Astrocyte (in vitro differentiated cells and primary cell): Measurements from ENCODE around the gene TLR1. TPM values are rescaled to one million over a fixed set of nuclear protein-coding genes. Genes with fewer than 3 reads are reported as not detected.

Source experiments
- DNase-seq: peaks from one replicate; pipeline ENCODE4 v3.0.0-alpha.2; 2010; ENCODE audit warnings: low read depth
- FAIRE-seq: peaks from 2 replicates; lab custom pipeline; 2011; peaks lifted over from hg19 to GRCh38; lab: Jason Lieb, UNC
- H2AFZ ChIP-seq: 2 replicates; pipeline ENCODE4 v1.6.0; 2012; ENCODE audit warnings: low read depth, low read length, inconsistent platforms
- H3K27ac ChIP-seq: 2 replicates; pipeline ENCODE4 v1.5.1; 2011; ENCODE audit warnings: low read depth, low read length, inconsistent platforms
- H3K27me3 ChIP-seq: 2 replicates; pipeline ENCODE4 v1.6.0; 2011; ENCODE audit warnings: low read length, inconsistent platforms; ENCODE audit not compliant: insufficient read depth
- H3K36me3 ChIP-seq: 2 replicates; pipeline ENCODE4 v1.5.1; 2011; ENCODE audit warnings: low read length, inconsistent platforms; ENCODE audit not compliant: insufficient read depth
- H3K4me1 ChIP-seq: 2 replicates; pipeline ENCODE4 v1.5.1; 2011; ENCODE audit warnings: low read length, inconsistent platforms; ENCODE audit not compliant: insufficient read depth
- H3K4me2 ChIP-seq: 2 replicates; pipeline ENCODE4 v1.6.0; 2012; ENCODE audit warnings: low read length, inconsistent platforms
- H3K4me3 ChIP-seq: 2 replicates; pipeline ENCODE4 v1.5.1; 2011; ENCODE audit warnings: low read depth, mild to moderate bottlenecking, low read length, inconsistent platforms; ENCODE audit not compliant: insufficient read depth
- H3K79me2 ChIP-seq: 2 replicates; pipeline ENCODE4 v1.6.0; 2012; ENCODE audit warnings: mild to moderate bottlenecking, low read length, inconsistent platforms; ENCODE audit not compliant: insufficient read depth
- H3K9ac ChIP-seq: 2 replicates; pipeline ENCODE4 v1.6.0; 2012; ENCODE audit warnings: mild to moderate bottlenecking, low read length, inconsistent platforms
- H3K9me3 ChIP-seq: 2 replicates; pipeline ENCODE4 v1.5.1; 2012; ENCODE audit warnings: low read depth, mild to moderate bottlenecking, low read length, inconsistent platforms; ENCODE audit not compliant: insufficient read depth
- H4K20me1 ChIP-seq: 2 replicates; pipeline ENCODE4 v1.6.0; 2012; ENCODE audit warnings: low read length, inconsistent platforms; ENCODE audit not compliant: insufficient read depth
- H3K27ac Mint-ChIP-seq: one replicate; pipeline ENCODE4 v1.8.0; 2021; ENCODE audit warnings: mild to moderate bottlenecking, mixed read lengths; ENCODE audit not compliant: unreplicated experiment
- H3K27me3 Mint-ChIP-seq: one replicate; pipeline ENCODE4 v1.8.0; 2021; ENCODE audit warnings: low read depth, mixed read lengths; ENCODE audit not compliant: unreplicated experiment
- H3K36me3 Mint-ChIP-seq: one replicate; pipeline ENCODE4 v1.8.0; 2021; ENCODE audit warnings: low read depth, mixed read lengths; ENCODE audit not compliant: unreplicated experiment
- H3K4me1 Mint-ChIP-seq: one replicate; pipeline ENCODE4 v1.8.0; 2021; ENCODE audit warnings: low read depth, mixed read lengths; ENCODE audit not compliant: unreplicated experiment
- H3K4me3 Mint-ChIP-seq: one replicate; pipeline ENCODE4 v1.8.0; 2021; ENCODE audit warnings: mild to moderate bottlenecking, moderate library complexity, mixed read lengths; ENCODE audit not compliant: unreplicated experiment
- H3K9me3 Mint-ChIP-seq: one replicate; pipeline ENCODE4 v1.8.0; 2021; ENCODE audit warnings: mild to moderate bottlenecking, mixed read lengths; ENCODE audit not compliant: unreplicated experiment
- EZH2 ChIP-seq: IDR thresholded peaks from 2 replicates; pipeline ENCODE4 v1.6.1; 2012; ENCODE audit warnings: mild to moderate bottlenecking, low read length, inconsistent platforms; ENCODE audit not compliant: insufficient read depth
- total RNA-seq: library from RNA; stranded (reverse); gene quantifications from 2 replicates; pipeline ENCODE4 v1.2.1, GENCODE V29; 2021
- TF ChIP-seq, protein P1 (sequence below): IDR thresholded peaks from 2 replicates; pipeline ENCODE4 v1.5.1; 2011; ENCODE audit warnings: low read depth, mild to moderate bottlenecking, inconsistent platforms, low read length, moderate library complexity; ENCODE audit not compliant: insufficient read depth

Gene TLR1
- total RNA-seq, 1 donor from 2014 or later, result 0.54 TPM

GRCh38 chr4:38831653-38832052 is 27.1 kb upstream of the TLR1 start:
- DNase-seq (peak; percentile 53), FAIRE-seq (no peak)
- no peak for TF ChIP-seq EZH2
- TF ChIP-seq, protein P1, sequence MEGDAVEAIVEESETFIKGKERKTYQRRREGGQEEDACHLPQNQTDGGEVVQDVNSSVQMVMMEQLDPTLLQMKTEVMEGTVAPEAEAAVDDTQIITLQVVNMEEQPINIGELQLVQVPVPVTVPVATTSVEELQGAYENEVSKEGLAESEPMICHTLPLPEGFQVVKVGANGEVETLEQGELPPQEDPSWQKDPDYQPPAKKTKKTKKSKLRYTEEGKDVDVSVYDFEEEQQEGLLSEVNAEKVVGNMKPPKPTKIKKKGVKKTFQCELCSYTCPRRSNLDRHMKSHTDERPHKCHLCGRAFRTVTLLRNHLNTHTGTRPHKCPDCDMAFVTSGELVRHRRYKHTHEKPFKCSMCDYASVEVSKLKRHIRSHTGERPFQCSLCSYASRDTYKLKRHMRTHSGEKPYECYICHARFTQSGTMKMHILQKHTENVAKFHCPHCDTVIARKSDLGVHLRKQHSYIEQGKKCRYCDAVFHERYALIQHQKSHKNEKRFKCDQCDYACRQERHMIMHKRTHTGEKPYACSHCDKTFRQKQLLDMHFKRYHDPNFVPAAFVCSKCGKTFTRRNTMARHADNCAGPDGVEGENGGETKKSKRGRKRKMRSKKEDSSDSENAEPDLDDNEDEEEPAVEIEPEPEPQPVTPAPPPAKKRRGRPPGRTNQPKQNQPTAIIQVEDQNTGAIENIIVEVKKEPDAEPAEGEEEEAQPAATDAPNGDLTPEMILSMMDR, result no peak

GRCh38 chr4:38829237-38829636 is 24.6 kb upstream of the TLR1 start:
- H3K36me3 ChIP-seq, result no peaks in the 10 kb centered on the region
- H3K4me3 ChIP-seq, result no peak overlapping the region
- no peak overlapping the region for H3K4me3 Mint-ChIP-seq
- H3K4me1 ChIP-seq, result no peaks in the 10 kb centered on the region
- H3K27me3 Mint-ChIP-seq, result peaks cover 3% of the 10 kb centered on the region
- H3K27ac ChIP-seq, result no peak overlapping the region
- H4K20me1 ChIP-seq, result no peaks in the 10 kb centered on the region
- no peaks in the 10 kb centered on the region for H3K9me3 ChIP-seq
- H3K27ac Mint-ChIP-seq, result no peak overlapping the region
- no peak overlapping the region for H3K9ac ChIP-seq
- TF ChIP-seq, protein P1, result no peak
- no peak for TF ChIP-seq EZH2
- H3K36me3 Mint-ChIP-seq, result peaks cover 5% of the 10 kb centered on the region
- H3K9me3 Mint-ChIP-seq, result peaks cover 9% of the 10 kb centered on the region
- DNase-seq, result no peak
- no peak for FAIRE-seq
- H3K4me1 Mint-ChIP-seq, result no peaks in the 10 kb centered on the region
- no peak overlapping the region for H3K4me2 ChIP-seq
- no peak overlapping the region for H2AFZ ChIP-seq
- H3K79me2 ChIP-seq, result no peaks in the 10 kb centered on the region
- H3K27me3 ChIP-seq, result no peaks in the 10 kb centered on the region

More at GRCh38 chr4:38831653-38832052, 27.1 kb upstream of the TLR1 start:
- Histone ChIP-seq H3K9me3 (no peaks in the 10 kb centered on the region), H4K20me1 (no peaks in the 10 kb centered on the region), H3K27ac (no peak overlapping the region), H3K4me2 (no peak overlapping the region), H3K36me3 (no peaks in the 10 kb centered on the region), H3K79me2 (no peaks in the 10 kb centered on the region), H2AFZ (no peak overlapping the region), H3K27me3 (no peaks in the 10 kb centered on the region), H3K4me3 (no peak overlapping the region), H3K4me1 (no peaks in the 10 kb centered on the region), H3K9ac (no peak overlapping the region)
- H3K27ac Mint-ChIP-seq, result no peak overlapping the region
- peaks cover 7% of the 10 kb centered on the region for H3K36me3 Mint-ChIP-seq
- no peaks in the 10 kb centered on the region for H3K4me1 Mint-ChIP-seq
- peaks cover 12% of the 10 kb centered on the region for H3K9me3 Mint-ChIP-seq
- H3K27me3 Mint-ChIP-seq, result no peaks in the 10 kb centered on the region
- H3K4me3 Mint-ChIP-seq, result no peak overlapping the region

- Histone ChIP-seq H3K27me3 (no peaks in the 10 kb centered on the region), H3K79me2 (no peaks in the 10 kb centered on the region), H3K4me1 (no peaks in the 10 kb centered on the region), H3K9me3 (no peaks in the 10 kb centered on the region), H3K36me3 (no peaks in the 10 kb centered on the region), H3K4me3 (no peak overlapping the region), H2AFZ (no peak overlapping the region), H3K27ac (no peak overlapping the region), H3K9ac (no peak overlapping the region), H3K4me2 (no peak overlapping the region), H4K20me1 (no peaks in the 10 kb centered on the region)
- peaks cover 10% of the 10 kb centered on the region for H3K4me1 Mint-ChIP-seq
- DNase-seq (no peak), FAIRE-seq (no peak)
- TF ChIP-seq EZH2, result no peak
- TF ChIP-seq, protein P1, result no peak
- H3K4me3 Mint-ChIP-seq, result no peak overlapping the region
- no peak overlapping the region for H3K27ac Mint-ChIP-seq
- H3K36me3 Mint-ChIP-seq, result peaks cover 9% of the 10 kb centered on the region
- peaks cover 3% of the 10 kb centered on the region for H3K27me3 Mint-ChIP-seq
- H3K9me3 Mint-ChIP-seq, result peaks cover 14% of the 10 kb centered on the region
These were observed 19.2 kb upstream of the TLR1 start for GRCh38 chr4:38823766-38824165.
